ENCODE data around the gene NEIL1.

- no peak for TF ChIP-seq ZNF274 (IDR thresholded peaks at IDR 0.05; ENCODE audit: low read depth, low read length)
- no peak for TF ChIP-seq SUZ12 (IDR thresholded peaks at IDR 0.05; ENCODE audit: extremely low read depth, insufficient read depth, insufficient read length)
- TF ChIP-seq YY1 (IDR thresholded peaks at IDR 0.05; ENCODE audit: insufficient read depth, insufficient read length): no peak
Observed at GRCh38 chr15:75360856-75361255, 14.0 kb downstream of the NEIL1 start.
